Measurements from ENCODE around the gene TEK. TPM values are rescaled to one million over a fixed set of nuclear protein-coding genes. Genes with fewer than 3 reads are reported as not detected.

TEK gene
- total RNA-seq, 1 donor from 2014 or later, result 2.3 TPM

DNA sequence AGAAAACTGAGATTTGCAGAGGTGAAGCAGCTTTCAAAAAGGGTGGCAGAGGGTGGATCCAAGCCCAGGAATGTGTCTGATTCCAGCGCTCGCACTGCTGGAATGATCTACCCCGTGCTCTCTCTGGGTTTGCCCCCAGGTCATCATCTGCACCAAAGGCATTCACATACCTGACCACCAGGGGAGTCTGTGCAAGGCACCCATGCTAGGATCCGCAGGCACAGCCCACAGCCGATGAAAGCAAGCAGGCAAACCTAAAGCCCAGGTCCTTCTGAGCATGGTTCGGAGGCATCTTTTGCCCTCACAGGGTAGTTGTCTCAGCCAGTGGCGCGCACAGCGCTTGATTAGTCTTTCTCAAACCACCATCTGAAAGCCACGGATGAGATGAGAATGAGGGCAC is 56.6 kb downstream of the TEK start:
- H3K27ac Mint-ChIP-seq (ENCODE audit: unreplicated experiment), result no peak overlapping the region
- FAIRE-seq, result no peak
- no peaks in the 10 kb centered on the region for H4K20me1 ChIP-seq (ENCODE audit: insufficient read depth, low read length)
- no peak for DNase-seq (ENCODE audit: low read depth)
- no peak overlapping the region for H3K4me3 ChIP-seq (ENCODE audit: insufficient read depth, low read depth, low read length)
- no peak overlapping the region for H2AFZ ChIP-seq (ENCODE audit: low read depth, low read length)
- H3K4me1 ChIP-seq (ENCODE audit: insufficient read depth, low read length), result no peaks in the 10 kb centered on the region
- no peaks in the 10 kb centered on the region for H3K27me3 Mint-ChIP-seq (ENCODE audit: low read depth, unreplicated experiment)
- H3K9ac ChIP-seq (ENCODE audit: low read length), result no peak overlapping the region
- H3K9me3 Mint-ChIP-seq (ENCODE audit: unreplicated experiment), result peaks cover 7% of the 10 kb centered on the region
- no peaks in the 10 kb centered on the region for H3K36me3 ChIP-seq (ENCODE audit: insufficient read depth, low read length)
- no peaks in the 10 kb centered on the region for H3K79me2 ChIP-seq (ENCODE audit: insufficient read depth, low read length)
- no peaks in the 10 kb centered on the region for H3K27me3 ChIP-seq (ENCODE audit: insufficient read depth, low read length)
- no peak for TF ChIP-seq EZH2 (IDR thresholded peaks at IDR 0.05; ENCODE audit: insufficient read depth, low read length)
- TF ChIP-seq, protein P1, sequence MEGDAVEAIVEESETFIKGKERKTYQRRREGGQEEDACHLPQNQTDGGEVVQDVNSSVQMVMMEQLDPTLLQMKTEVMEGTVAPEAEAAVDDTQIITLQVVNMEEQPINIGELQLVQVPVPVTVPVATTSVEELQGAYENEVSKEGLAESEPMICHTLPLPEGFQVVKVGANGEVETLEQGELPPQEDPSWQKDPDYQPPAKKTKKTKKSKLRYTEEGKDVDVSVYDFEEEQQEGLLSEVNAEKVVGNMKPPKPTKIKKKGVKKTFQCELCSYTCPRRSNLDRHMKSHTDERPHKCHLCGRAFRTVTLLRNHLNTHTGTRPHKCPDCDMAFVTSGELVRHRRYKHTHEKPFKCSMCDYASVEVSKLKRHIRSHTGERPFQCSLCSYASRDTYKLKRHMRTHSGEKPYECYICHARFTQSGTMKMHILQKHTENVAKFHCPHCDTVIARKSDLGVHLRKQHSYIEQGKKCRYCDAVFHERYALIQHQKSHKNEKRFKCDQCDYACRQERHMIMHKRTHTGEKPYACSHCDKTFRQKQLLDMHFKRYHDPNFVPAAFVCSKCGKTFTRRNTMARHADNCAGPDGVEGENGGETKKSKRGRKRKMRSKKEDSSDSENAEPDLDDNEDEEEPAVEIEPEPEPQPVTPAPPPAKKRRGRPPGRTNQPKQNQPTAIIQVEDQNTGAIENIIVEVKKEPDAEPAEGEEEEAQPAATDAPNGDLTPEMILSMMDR (IDR thresholded peaks at IDR 0.05; ENCODE audit: insufficient read depth, low read depth, low read length), result no peak
- no peak overlapping the region for H3K4me3 Mint-ChIP-seq (ENCODE audit: unreplicated experiment)
- no peak overlapping the region for H3K4me2 ChIP-seq (ENCODE audit: low read length)
- no peak overlapping the region for H3K27ac ChIP-seq (ENCODE audit: low read depth, low read length)
- H3K36me3 Mint-ChIP-seq (ENCODE audit: low read depth, unreplicated experiment), result peaks cover 5% of the 10 kb centered on the region
- peaks cover 4% of the 10 kb centered on the region for H3K4me1 Mint-ChIP-seq (ENCODE audit: low read depth, unreplicated experiment)
- no peaks in the 10 kb centered on the region for H3K9me3 ChIP-seq (ENCODE audit: insufficient read depth, low read depth, low read length)

DNA sequence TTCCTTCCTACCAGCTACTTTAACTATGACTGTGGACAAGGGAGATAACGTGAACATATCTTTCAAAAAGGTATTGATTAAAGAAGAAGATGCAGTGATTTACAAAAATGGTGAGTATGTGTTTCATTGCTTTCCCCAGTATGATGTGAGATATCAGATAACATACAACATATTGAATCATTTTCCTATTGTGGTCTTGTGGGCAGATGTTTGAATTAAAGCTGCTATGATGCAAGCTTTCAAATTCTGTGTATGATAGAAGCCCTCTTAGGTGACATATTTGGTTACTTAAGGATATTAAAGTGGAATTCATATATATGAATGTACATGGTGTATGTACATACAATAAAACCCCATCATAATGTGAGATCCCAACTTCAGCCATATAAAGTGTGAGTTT is 59.5 kb downstream of the TEK start:
- no peak overlapping the region for H3K27ac ChIP-seq (ENCODE audit: low read depth, low read length)
- Mint-ChIP-seq H3K36me3 (ENCODE audit: low read depth, unreplicated experiment) (peaks cover 5% of the 10 kb centered on the region), H3K4me3 (ENCODE audit: unreplicated experiment) (no peak overlapping the region), H3K4me1 (ENCODE audit: low read depth, unreplicated experiment) (peaks cover 2% of the 10 kb centered on the region), H3K9me3 (ENCODE audit: unreplicated experiment) (peaks cover 7% of the 10 kb centered on the region), H3K27me3 (ENCODE audit: low read depth, unreplicated experiment) (peaks cover 2% of the 10 kb centered on the region), H3K27ac (ENCODE audit: unreplicated experiment) (no peak overlapping the region)
- no peaks in the 10 kb centered on the region for H3K9me3 ChIP-seq (ENCODE audit: insufficient read depth, low read depth, low read length)
- H3K4me2 ChIP-seq (ENCODE audit: low read length), result no peak overlapping the region
- no peaks in the 10 kb centered on the region for H3K79me2 ChIP-seq (ENCODE audit: insufficient read depth, low read length)
- H4K20me1 ChIP-seq (ENCODE audit: insufficient read depth, low read length), result no peaks in the 10 kb centered on the region
- H3K27me3 ChIP-seq (ENCODE audit: insufficient read depth, low read length), result no peaks in the 10 kb centered on the region
- no peak overlapping the region for H3K9ac ChIP-seq (ENCODE audit: low read length)
- no peak overlapping the region for H3K4me3 ChIP-seq (ENCODE audit: insufficient read depth, low read depth, low read length)
- H3K4me1 ChIP-seq (ENCODE audit: insufficient read depth, low read length), result no peaks in the 10 kb centered on the region
- no peaks in the 10 kb centered on the region for H3K36me3 ChIP-seq (ENCODE audit: insufficient read depth, low read length)
- TF ChIP-seq, protein P1 (IDR thresholded peaks at IDR 0.05; ENCODE audit: insufficient read depth, low read depth, low read length), result no peak
- TF ChIP-seq EZH2 (IDR thresholded peaks at IDR 0.05; ENCODE audit: insufficient read depth, low read length), result no peak
- H2AFZ ChIP-seq (ENCODE audit: low read depth, low read length), result no peak overlapping the region
- DNase-seq (ENCODE audit: low read depth), result no peak
- FAIRE-seq, result no peak

DNA sequence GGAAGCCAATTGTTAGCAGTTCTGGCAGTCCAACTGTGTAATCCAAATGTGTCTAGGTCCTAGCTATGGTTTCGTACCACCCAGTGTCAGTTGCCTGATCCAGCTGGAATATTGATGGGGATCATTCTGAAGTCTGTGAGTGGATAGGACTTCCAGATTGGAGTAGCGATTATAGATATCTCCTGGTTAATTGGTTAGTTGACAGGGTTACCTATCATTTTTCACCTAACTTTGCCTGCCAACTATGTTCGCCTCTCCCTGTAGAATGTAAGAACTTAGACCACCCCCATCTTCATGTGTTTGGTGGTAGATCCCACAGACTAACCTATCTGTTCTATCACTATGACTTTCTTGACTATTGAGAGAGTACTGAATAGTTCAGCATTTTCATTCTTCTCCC is 59.9 kb downstream of the TEK start:
- peaks cover 5% of the 10 kb centered on the region for H3K36me3 Mint-ChIP-seq (ENCODE audit: low read depth, unreplicated experiment)
- Histone ChIP-seq H3K9ac (ENCODE audit: low read length) (no peak overlapping the region), H3K4me1 (ENCODE audit: insufficient read depth, low read length) (no peaks in the 10 kb centered on the region), H3K27me3 (ENCODE audit: insufficient read depth, low read length) (no peaks in the 10 kb centered on the region), H2AFZ (ENCODE audit: low read depth, low read length) (no peak overlapping the region), H3K9me3 (ENCODE audit: insufficient read depth, low read depth, low read length) (no peaks in the 10 kb centered on the region), H3K79me2 (ENCODE audit: insufficient read depth, low read length) (no peaks in the 10 kb centered on the region), H3K27ac (ENCODE audit: low read depth, low read length) (no peak overlapping the region), H3K4me3 (ENCODE audit: insufficient read depth, low read depth, low read length) (no peak overlapping the region), H3K4me2 (ENCODE audit: low read length) (no peak overlapping the region), H4K20me1 (ENCODE audit: insufficient read depth, low read length) (no peaks in the 10 kb centered on the region), H3K36me3 (ENCODE audit: insufficient read depth, low read length) (no peaks in the 10 kb centered on the region)
- peaks cover 2% of the 10 kb centered on the region for H3K4me1 Mint-ChIP-seq (ENCODE audit: low read depth, unreplicated experiment)
- DNase-seq (ENCODE audit: low read depth) (no peak), FAIRE-seq (no peak)
- H3K9me3 Mint-ChIP-seq (ENCODE audit: unreplicated experiment), result peaks cover 7% of the 10 kb centered on the region
- TF ChIP-seq, protein P1 (IDR thresholded peaks at IDR 0.05; ENCODE audit: insufficient read depth, low read depth, low read length), result no peak
- TF ChIP-seq EZH2 (IDR thresholded peaks at IDR 0.05; ENCODE audit: insufficient read depth, low read length), result no peak
- H3K27me3 Mint-ChIP-seq (ENCODE audit: low read depth, unreplicated experiment), result peaks cover 2% of the 10 kb centered on the region
- no peak overlapping the region for H3K4me3 Mint-ChIP-seq (ENCODE audit: unreplicated experiment)
- no peak overlapping the region for H3K27ac Mint-ChIP-seq (ENCODE audit: unreplicated experiment)
